Peyer's patch (tissue), 4 donors: ENCODE measurements around the gene NPAS4. TPM values are rescaled to one million over a fixed set of nuclear protein-coding genes. Genes with fewer than 3 reads are reported as not detected.

Source experiments
- DNase-seq, 3 donors: peaks; one replicate each; pipeline ENCODE4 v3.0.0-alpha.2; 2017 to 2019
- H3K27ac ChIP-seq, 4 donors: fragments of 200-600 bp; sonication (generic); one replicate each; pipeline ENCODE4 v1.5.1; 2016 to 2019
- H3K27me3 ChIP-seq, 2 donors: fragments of 200-600 bp; sonication (generic); one replicate each; pipeline ENCODE4 v1.5.1; 2019
- H3K36me3 ChIP-seq, 3 donors: fragments of 200-600 bp; sonication (generic); one replicate each; pipeline ENCODE4 v1.5.1; 2016 to 2019
- H3K4me1 ChIP-seq, 4 donors: fragments of 200-600 bp; sonication (generic); one replicate each; pipeline ENCODE4 v1.5.1; 2016 to 2019
- H3K4me3 ChIP-seq, 4 donors: fragments of 200-600 bp; sonication (generic); 1 replicate in 3 of 4; 2 replicates in 1 of 4; pipeline ENCODE4 v1.5.1; 2016 to 2019; ENCODE audit warnings: mild to moderate bottlenecking in 1 of 4
- H3K9me3 ChIP-seq, 4 donors: fragments of 200-600 bp; sonication (generic); one replicate each; pipeline ENCODE4 v1.5.1; 2016 to 2019; ENCODE audit warnings: mild to moderate bottlenecking in 1 of 4
- CTCF ChIP-seq, 6 experiments: fragments of 450-650 bp in 4 of 6; fragments of 200-600 bp in 2 of 6; sonication (generic) in 1 of 6; IDR thresholded peaks; one replicate each; pipeline ENCODE4 v1.5.1; 2017 to 2019; ENCODE audit warnings: antibody characterized with exemption in 6 of 6, mild to moderate bottlenecking in 3 of 6, moderate library complexity in 1 of 6
- POLR2A ChIP-seq, 2 donors: fragments of 450-650 bp; IDR thresholded peaks; one replicate each; pipeline ENCODE4 v1.5.1; 2017; ENCODE audit warnings: antibody characterized with exemption in 2 of 2, mild to moderate bottlenecking in 2 of 2, moderate library complexity in 2 of 2
- total RNA-seq, 4 donors: library from RNA; depleted of rRNA; stranded (reverse); fragments of >200 nt; gene quantifications; one replicate each; pipeline ENCODE4 v1.1.0, GENCODE V29; 2016

NPAS4 gene
- total RNA-seq, 4 donors from 2014 or later, result not detected

GRCh38 chr11:66469441-66469840 is 48.6 kb downstream of the NPAS4 start:
- Histone ChIP-seq H3K4me1 (peaks cover 3 to 17% (median 6%) of the 10 kb centered on the region in 4 donors), H3K9me3 (no peaks in the 10 kb centered on the region), H3K36me3 (peaks cover 0 to 19% (median 0%) of the 10 kb centered on the region in 3 donors), H3K4me3 (no peak overlapping the region), H3K27me3 (no peaks in the 10 kb centered on the region), H3K27ac (no peak overlapping the region)
- no peak for DNase-seq
- TF ChIP-seq POLR2A (IDR thresholded peaks at IDR 0.05) (no peak), CTCF (IDR thresholded peaks at IDR 0.05) (no peak)

- H3K36me3 ChIP-seq, result peaks cover 0 to 19% (median 0%) of the 10 kb centered on the region in 3 donors
- H3K27me3 ChIP-seq, result no peaks in the 10 kb centered on the region
- no peak for TF ChIP-seq CTCF (IDR thresholded peaks at IDR 0.05)
- TF ChIP-seq POLR2A (IDR thresholded peaks at IDR 0.05), result no peak
- no peak overlapping the region for H3K4me3 ChIP-seq
- H3K27ac ChIP-seq, result no peak overlapping the region
- peaks cover 3 to 17% (median 6%) of the 10 kb centered on the region in 4 donors for H3K4me1 ChIP-seq
- DNase-seq, result no peak
- no peaks in the 10 kb centered on the region for H3K9me3 ChIP-seq
These were observed 49.2 kb downstream of the NPAS4 start for GRCh38 chr11:66470015-66470414.

GRCh38 chr11:66471142-66471541 is 50.3 kb downstream of the NPAS4 start:
- no peak for DNase-seq
- Histone ChIP-seq H3K36me3 (peaks cover 0 to 19% (median 0%) of the 10 kb centered on the region in 3 donors), H3K4me1 (peaks cover 0 to 15% (median 6%) of the 10 kb centered on the region in 4 donors), H3K9me3 (no peaks in the 10 kb centered on the region), H3K27ac (no peak overlapping the region), H3K27me3 (no peaks in the 10 kb centered on the region), H3K4me3 (no peak overlapping the region)
- TF ChIP-seq POLR2A (IDR thresholded peaks at IDR 0.05) (no peak), CTCF (IDR thresholded peaks at IDR 0.05) (no peak)

GRCh38 chr11:66472054-66472453 is 51.2 kb downstream of the NPAS4 start:
- no peaks in the 10 kb centered on the region for H3K27me3 ChIP-seq
- TF ChIP-seq CTCF (IDR thresholded peaks at IDR 0.05) (no peak), POLR2A (IDR thresholded peaks at IDR 0.05) (no peak)
- H3K9me3 ChIP-seq, result no peaks in the 10 kb centered on the region
- peaks cover 0 to 19% (median 0%) of the 10 kb centered on the region in 3 donors for H3K36me3 ChIP-seq
- no peak overlapping the region for H3K27ac ChIP-seq
- no peak overlapping the region for H3K4me3 ChIP-seq
- H3K4me1 ChIP-seq, result peaks cover 0 to 12% (median 6%) of the 10 kb centered on the region in 4 donors
- DNase-seq, result no peak

GRCh38 chr11:66473167-66473566 is 52.3 kb downstream of the NPAS4 start:
- Histone ChIP-seq H3K27ac (no peak overlapping the region), H3K9me3 (no peaks in the 10 kb centered on the region), H3K4me3 (no peak overlapping the region), H3K36me3 (peaks cover 0 to 19% (median 0%) of the 10 kb centered on the region in 3 donors), H3K27me3 (no peaks in the 10 kb centered on the region), H3K4me1 (peaks cover 0 to 2% (median 0%) of the 10 kb centered on the region in 4 donors)
- DNase-seq, result no peak
- TF ChIP-seq CTCF (IDR thresholded peaks at IDR 0.05) (no peak), POLR2A (IDR thresholded peaks at IDR 0.05) (no peak)
